ENCODE results near the gene SLC25A53.

The SLC25A53 gene

DNA sequence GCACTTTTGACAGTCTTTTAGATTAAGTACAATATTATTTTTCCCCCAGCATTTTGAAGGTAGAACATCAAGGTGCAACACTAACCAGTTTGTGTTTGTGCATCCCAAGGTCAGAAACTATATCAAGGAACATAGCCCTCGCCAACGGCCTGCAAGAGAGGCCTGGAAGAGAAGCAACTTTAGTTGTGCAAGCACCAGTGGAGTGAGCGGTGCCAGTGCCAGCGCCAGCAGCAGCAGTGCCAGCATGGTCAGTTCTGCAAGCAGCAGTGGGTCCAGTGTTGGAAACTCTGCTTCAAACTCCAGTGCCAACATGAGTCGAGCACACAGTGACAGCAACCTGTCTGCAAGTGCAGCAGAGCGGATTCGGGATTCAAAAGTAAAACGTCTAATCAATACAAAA lies 31.1 kb upstream of the SLC25A53 start:
- no peak overlapping the region for H3K4me3 ChIP-seq (replicated peaks in 1 of 2; ENCODE audit: low read depth in 2 of 2, low read length in 2 of 2)
- TF ChIP-seq, protein P1, sequence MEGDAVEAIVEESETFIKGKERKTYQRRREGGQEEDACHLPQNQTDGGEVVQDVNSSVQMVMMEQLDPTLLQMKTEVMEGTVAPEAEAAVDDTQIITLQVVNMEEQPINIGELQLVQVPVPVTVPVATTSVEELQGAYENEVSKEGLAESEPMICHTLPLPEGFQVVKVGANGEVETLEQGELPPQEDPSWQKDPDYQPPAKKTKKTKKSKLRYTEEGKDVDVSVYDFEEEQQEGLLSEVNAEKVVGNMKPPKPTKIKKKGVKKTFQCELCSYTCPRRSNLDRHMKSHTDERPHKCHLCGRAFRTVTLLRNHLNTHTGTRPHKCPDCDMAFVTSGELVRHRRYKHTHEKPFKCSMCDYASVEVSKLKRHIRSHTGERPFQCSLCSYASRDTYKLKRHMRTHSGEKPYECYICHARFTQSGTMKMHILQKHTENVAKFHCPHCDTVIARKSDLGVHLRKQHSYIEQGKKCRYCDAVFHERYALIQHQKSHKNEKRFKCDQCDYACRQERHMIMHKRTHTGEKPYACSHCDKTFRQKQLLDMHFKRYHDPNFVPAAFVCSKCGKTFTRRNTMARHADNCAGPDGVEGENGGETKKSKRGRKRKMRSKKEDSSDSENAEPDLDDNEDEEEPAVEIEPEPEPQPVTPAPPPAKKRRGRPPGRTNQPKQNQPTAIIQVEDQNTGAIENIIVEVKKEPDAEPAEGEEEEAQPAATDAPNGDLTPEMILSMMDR (IDR thresholded peaks at IDR 0.05; ENCODE audit: low read depth, low read length) = no peak
- no peak for DNase-seq (ENCODE audit: low read depth in 2 of 2)

DNA sequence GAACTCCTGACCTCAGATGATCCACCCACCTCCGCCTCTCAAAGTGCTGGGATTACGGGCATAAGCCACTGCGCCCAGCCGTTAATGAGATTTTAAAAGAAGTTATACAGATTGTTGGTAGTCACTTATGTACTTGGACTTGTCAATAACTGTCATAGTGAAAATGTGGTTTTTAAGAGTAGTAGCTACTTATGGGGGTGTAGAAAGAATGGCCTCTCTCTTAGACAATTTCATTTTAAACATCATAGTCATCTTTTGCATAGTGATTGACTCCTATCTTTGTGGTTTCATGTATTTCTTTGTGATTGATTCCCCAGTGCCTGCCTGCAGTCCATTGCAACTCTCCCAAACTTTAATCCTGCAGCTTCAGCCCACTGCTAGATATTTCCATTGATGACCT lies 26.9 kb upstream of the SLC25A53 start:
- no peak overlapping the region for H3K4me3 ChIP-seq (replicated peaks in 1 of 2; ENCODE audit: low read depth in 2 of 2, low read length in 2 of 2)
- DNase-seq (ENCODE audit: low read depth in 2 of 2) = no peak
- TF ChIP-seq, protein P1 (IDR thresholded peaks at IDR 0.05; ENCODE audit: low read depth, low read length) = no peak

DNA sequence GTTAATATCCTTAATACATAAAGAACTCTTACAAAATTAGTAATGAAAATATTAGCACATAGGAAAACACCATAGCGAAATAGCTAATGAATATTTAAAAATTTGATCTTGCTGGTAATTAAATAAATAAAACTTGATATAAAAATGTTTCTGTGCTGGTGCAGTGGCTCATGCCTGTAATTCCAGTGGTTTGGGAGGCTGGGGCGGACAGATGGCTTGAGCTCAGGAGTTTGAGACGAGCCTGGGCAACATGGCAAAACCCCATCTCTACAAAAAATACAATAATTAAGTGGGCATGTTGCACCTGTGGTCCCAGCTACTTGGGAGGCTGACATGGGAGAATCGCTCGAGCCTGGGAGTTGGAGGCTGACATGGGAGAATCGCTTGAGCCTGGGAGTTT lies 17.0 kb upstream of the SLC25A53 start:
- H3K4me3 ChIP-seq (replicated peaks in 1 of 2; ENCODE audit: low read depth in 2 of 2, low read length in 2 of 2) = no peak overlapping the region
- DNase-seq (ENCODE audit: low read depth in 2 of 2) = no peak
- TF ChIP-seq, protein P1 (IDR thresholded peaks at IDR 0.05; ENCODE audit: low read depth, low read length) = no peak

DNA sequence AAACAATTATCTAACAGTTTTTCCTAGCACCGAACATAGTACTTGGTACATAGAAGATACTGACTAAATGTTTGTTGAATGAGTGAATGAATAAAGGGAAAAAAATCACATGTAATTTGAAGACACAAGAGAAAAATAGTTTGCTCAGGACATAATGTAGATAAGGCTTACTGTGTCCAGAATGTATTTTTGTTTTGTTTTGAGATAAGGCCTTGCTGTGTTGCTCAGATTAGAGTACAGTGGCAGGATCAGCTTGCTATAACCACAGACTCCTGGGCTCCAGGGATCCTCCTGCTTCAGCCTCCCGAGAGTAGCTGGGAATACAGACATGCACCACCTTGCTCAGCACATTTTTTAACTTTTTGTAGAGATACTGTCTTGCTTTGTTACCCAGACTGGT lies 16.0 kb upstream of the SLC25A53 start:
- TF ChIP-seq, protein P1 (IDR thresholded peaks at IDR 0.05; ENCODE audit: low read depth, low read length) = no peak
- no peak overlapping the region for H3K4me3 ChIP-seq (replicated peaks in 1 of 2; ENCODE audit: low read depth in 2 of 2, low read length in 2 of 2)
- DNase-seq (ENCODE audit: low read depth in 2 of 2) = peak in 1 of 2 donors; percentile 11

DNA sequence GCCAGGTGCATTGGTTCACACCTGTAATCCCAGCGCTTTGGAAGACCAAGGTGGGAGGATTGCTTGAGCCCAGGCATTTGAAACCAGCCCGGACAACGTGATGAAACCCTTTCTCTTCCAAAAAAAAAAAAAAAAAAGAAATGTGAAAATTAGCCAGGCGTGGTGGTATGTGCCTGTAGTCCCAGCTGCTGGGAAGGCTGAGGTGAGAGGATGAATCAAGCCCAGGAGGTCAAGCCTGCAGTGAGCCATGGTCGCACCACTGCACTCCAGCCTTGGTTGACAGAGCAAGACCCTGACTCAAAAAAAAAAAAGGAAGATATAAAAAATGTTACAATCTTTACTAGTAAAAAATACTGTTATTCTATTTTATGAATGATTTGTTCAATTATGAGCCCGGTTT lies 15.3 kb upstream of the SLC25A53 start:
- H3K4me3 ChIP-seq (replicated peaks in 1 of 2; ENCODE audit: low read depth in 2 of 2, low read length in 2 of 2) = no peak overlapping the region
- DNase-seq (ENCODE audit: low read depth in 2 of 2) = no peak
- TF ChIP-seq, protein P1 (IDR thresholded peaks at IDR 0.05; ENCODE audit: low read depth, low read length) = no peak

DNA sequence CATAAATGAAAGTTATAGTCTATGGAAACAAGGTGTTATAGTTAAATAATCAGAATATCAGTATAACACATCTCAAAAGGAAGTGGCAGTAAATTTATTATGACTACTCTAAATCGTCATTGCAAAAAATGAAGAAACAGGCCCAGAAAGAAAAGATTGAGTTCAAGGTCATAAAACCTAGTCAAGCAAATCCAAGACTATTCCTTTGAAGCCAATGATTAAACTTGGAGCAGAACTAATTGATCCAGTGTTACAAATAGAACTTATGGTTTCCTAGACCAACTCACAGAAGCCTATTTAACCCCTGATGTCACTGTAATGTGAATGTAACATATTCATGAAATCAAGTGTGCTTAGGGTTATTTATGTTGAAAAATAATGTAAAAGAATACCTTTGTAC lies 11.3 kb upstream of the SLC25A53 start:
- TF ChIP-seq, protein P1 (IDR thresholded peaks at IDR 0.05; ENCODE audit: low read depth, low read length) = no peak
- no peak for DNase-seq (ENCODE audit: low read depth in 2 of 2)
- peak overlapping the region in 1 of 2 donors; percentile 86 for H3K4me3 ChIP-seq (replicated peaks in 1 of 2; ENCODE audit: low read depth in 2 of 2, low read length in 2 of 2)

DNA sequence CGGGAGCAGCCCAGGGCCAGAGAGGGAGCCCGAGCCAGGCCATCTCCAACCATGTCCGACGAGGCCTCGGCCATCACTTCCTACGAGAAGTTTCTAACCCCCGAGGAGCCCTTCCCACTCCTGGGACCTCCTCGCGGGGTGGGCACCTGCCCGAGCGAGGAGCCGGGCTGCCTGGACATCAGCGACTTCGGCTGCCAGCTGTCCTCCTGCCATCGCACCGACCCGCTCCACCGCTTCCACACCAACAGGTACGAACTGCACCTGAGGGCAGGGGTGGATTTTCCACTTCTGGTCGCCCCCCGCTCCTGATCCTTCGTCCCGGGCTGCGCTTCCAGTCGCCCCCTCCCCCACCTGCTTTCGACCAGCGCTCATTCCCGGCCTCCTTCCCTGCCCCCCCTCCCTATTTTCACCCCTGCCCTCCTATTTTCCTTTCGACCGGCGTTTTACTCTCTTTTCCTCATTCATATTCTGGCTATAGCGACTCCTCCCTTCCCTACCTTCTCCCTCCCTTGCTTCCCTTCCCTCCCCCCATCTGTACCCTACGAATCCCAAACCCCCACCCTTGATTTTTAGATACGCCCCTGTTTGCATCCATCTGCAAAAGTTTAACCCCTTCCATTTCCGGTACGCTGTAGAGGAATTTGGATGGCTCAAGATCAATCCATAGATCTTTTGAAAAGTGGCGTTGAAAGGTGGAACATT lies 10.1 kb upstream of the SLC25A53 start:
- TF ChIP-seq, protein P1 (IDR thresholded peaks at IDR 0.05; ENCODE audit: low read depth, low read length) = no peak
- peak overlapping the region; percentile 86 to 90 for H3K4me3 ChIP-seq (replicated peaks in 1 of 2; ENCODE audit: low read depth in 2 of 2, low read length in 2 of 2)
- no peak for DNase-seq (ENCODE audit: low read depth in 2 of 2)
